Panc1 (cell line): ENCODE data around the gene SLC48A1. TPM values are rescaled to one million over a fixed set of nuclear protein-coding genes. Genes with fewer than 3 reads are reported as not detected.

Source experiments
- ATAC-seq: fragments of 200-7000 bp; cut with Tn5 transposase; 2 replicates; pipeline ENCODE4 v1.9.1; 2020; ENCODE audit warnings: mild to moderate bottlenecking, moderate library complexity
- BruUV-seq: library from RNA; stranded (reverse); fragments of 400-500 nt; replicated peaks from 2 replicates; lab custom pipeline; 2021; lab: Mats Ljungman, UMichigan
- CTCF ChIA-PET: fragments of 300-600 bp; sonication (Branson Sonifier 250); formaldehyde crosslinking; loops from one replicate; lab custom pipeline; 2022; ENCODE audit warnings: antibody characterized with exemption; lab: Charles Lee
- POLR2A ChIA-PET: fragments of 300-600 bp; sonication (Branson Sonifier 250); formaldehyde crosslinking; loops from one replicate; lab custom pipeline; 2022; ENCODE audit warnings: antibody characterized with exemption; lab: Charles Lee
- DNase-seq: peaks from one replicate; pipeline ENCODE4 v3.0.0-alpha.2; 2010; ENCODE audit warnings: low read depth, low spot score
- H3K27ac ChIP-seq: 2 replicates; pipeline ENCODE4 v1.5.1; 2011; ENCODE audit warnings: mild to moderate bottlenecking, low read length, inconsistent platforms
- H3K27me3 ChIP-seq: fragments of 200-500 bp; sonication (Bioruptor generic); 2 replicates; pipeline ENCODE4 v1.6.0; 2014; ENCODE audit warnings: low read length, inconsistent platforms; ENCODE audit not compliant: control insufficient read depth, insufficient read depth
- H3K36me3 ChIP-seq: fragments of 200-500 bp; sonication (Bioruptor generic); 2 replicates; pipeline ENCODE4 v1.5.1; 2014; ENCODE audit warnings: inconsistent platforms, mild to moderate bottlenecking, low read length, moderate library complexity; ENCODE audit not compliant: control insufficient read depth, insufficient read depth
- H3K4me1 ChIP-seq: 2 replicates; pipeline ENCODE4 v1.5.1; 2011; ENCODE audit warnings: inconsistent platforms, mild to moderate bottlenecking, low read length, moderate library complexity; ENCODE audit not compliant: control insufficient read depth, insufficient read depth
- H3K4me3 ChIP-seq, 2 experiments: 2 replicates each; pipeline ENCODE4 v1.5.1; 2011 to 2012; ENCODE audit warnings: low read depth in 2 of 2, low read length in 2 of 2, mild to moderate bottlenecking in 2 of 2, inconsistent platforms in 1 of 2, moderate library complexity in 1 of 2
- H3K9me3 ChIP-seq: fragments of 200-500 bp; sonication (Bioruptor generic); 2 replicates; pipeline ENCODE4 v1.5.1; 2014; ENCODE audit warnings: low read depth, mild to moderate bottlenecking, inconsistent platforms, low read length, moderate library complexity; ENCODE audit not compliant: control insufficient read depth, insufficient read depth
- CTCF ChIP-seq: fragments of 450-650 bp; IDR thresholded peaks from 2 replicates; pipeline ENCODE4 v1.5.1; 2017; ENCODE audit warnings: mild to moderate bottlenecking
- POLR2AphosphoS5 ChIP-seq: IDR thresholded peaks from 2 replicates; pipeline ENCODE4 v1.6.1; 2012; ENCODE audit warnings: mild to moderate bottlenecking, low read depth, low read length, moderate library complexity
- REST ChIP-seq, 2 experiments: IDR thresholded peaks; 2 replicates each; pipeline ENCODE4 v1.6.1; 2011 to 2012; ENCODE audit warnings: low read depth in 2 of 2, control low read depth in 1 of 2, low read length in 1 of 2, mild to moderate bottlenecking in 1 of 2, moderate library complexity in 1 of 2; ENCODE audit not compliant: insufficient read depth in 1 of 2
- SIN3A ChIP-seq: IDR thresholded peaks from 2 replicates; pipeline ENCODE4 v1.6.1; 2012; ENCODE audit warnings: low read depth, mild to moderate bottlenecking, low read length, moderate library complexity, borderline replicate concordance; ENCODE audit not compliant: insufficient read depth
- TCF7L2 ChIP-seq: IDR thresholded peaks from 2 replicates; pipeline ENCODE4 v1.6.1; 2011; ENCODE audit warnings: mild to moderate bottlenecking, low read depth, low read length, inconsistent platforms
- in situ Hi-C: cut with HindIII; loops from 2 replicates; pipeline ENCODE4 v1.10.0; 2016; ENCODE audit warnings: low sequenced_read_pairs, low pct_unique_long_range_greater_than_20kb
- intact Hi-C: fragments of 100-400 bp; cut with micrococcal nuclease; formaldehyde crosslinking; loops from one replicate; pipeline ENCODE4 v1.10.0; 2022; ENCODE audit not compliant: unreplicated experiment
- total RNA-seq: library from RNA; stranded (reverse); gene quantifications from one replicate; pipeline ENCODE4 v1.2.1, GENCODE V29; 2021; ENCODE audit not compliant: unreplicated experiment

SLC48A1 gene
- total RNA-seq, 1 experiment from 2014 or later, result 32.0 TPM

GRCh38 chr12:47795121-47795813, 22.2 kb downstream of the SLC48A1 start:
- ChIA-PET POLR2A (no interaction called here), CTCF (no interaction called here)
- intact Hi-C loops (no loop called here), in situ Hi-C loops (no loop called here)
- Histone ChIP-seq H3K27me3 (no peaks in the 10 kb centered on the region), H3K4me1 (peaks cover 2% of the 10 kb centered on the region; the same call in 1 of the 2 replicates), H3K4me3 (no peak overlapping the region), H3K27ac (no peak overlapping the region), H3K9me3 (no peaks in the 10 kb centered on the region), H3K36me3 (peaks cover 4% of the 10 kb centered on the region; the same call in 1 of the 2 replicates)
- no TSS peak for BruUV-seq
- ATAC-seq, result no peak
- TF ChIP-seq SIN3A, result no peak
- no peak for TF ChIP-seq TCF7L2
- no peak for TF ChIP-seq POLR2AphosphoS5
- TF ChIP-seq REST (IDR thresholded peaks at IDR 0.05; ENCODE audit: insufficient read depth in 1 of 2, low read depth in 2 of 2, low read length in 1 of 2), result no peak
- no peak for DNase-seq

- BruUV-seq, result no TSS peak
- peaks cover 4% of the 10 kb centered on the region; the same call in 1 of the 2 replicates for H3K36me3 ChIP-seq
- H3K27ac ChIP-seq, result no peak overlapping the region
- H3K9me3 ChIP-seq, result no peaks in the 10 kb centered on the region
- H3K4me1 ChIP-seq, result peaks cover 4% of the 10 kb centered on the region; the same call in 1 of the 2 replicates
- H3K27me3 ChIP-seq, result no peaks in the 10 kb centered on the region
- intact Hi-C loops (no loop called here), in situ Hi-C loops (no loop called here)
- TF ChIP-seq SIN3A (no peak), CTCF (no peak), TCF7L2 (no peak), POLR2AphosphoS5 (no peak), REST (IDR thresholded peaks at IDR 0.05; ENCODE audit: insufficient read depth in 1 of 2, low read depth in 2 of 2, low read length in 1 of 2) (no peak)
- CTCF ChIA-PET, result no interaction called here
- no peak for DNase-seq
- no peak overlapping the region for H3K4me3 ChIP-seq
- POLR2A ChIA-PET, result no interaction called here
- ATAC-seq, result no peak
Observed at GRCh38 chr12:47795814-47796411, 22.9 kb downstream of the SLC48A1 start.
